Left ventricle myocardium inferior (tissue), 1 donor: Measurements from ENCODE around the gene KLHL10. TPM values are rescaled to one million over a fixed set of nuclear protein-coding genes. Genes with fewer than 3 reads are reported as not detected.

Experiments used
- DNase-seq: peaks from one replicate; pipeline ENCODE4 v3.0.0-alpha.2; 2020
- H3K27ac ChIP-seq: fragments of 200-600 bp; replicated peaks from 2 replicates; pipeline ENCODE4 v1.8.0; 2021
- H3K27me3 ChIP-seq: fragments of 200-600 bp; 2 replicates; pipeline ENCODE4 v1.8.0; 2021; ENCODE audit warnings: low read depth
- H3K36me3 ChIP-seq: fragments of 200-600 bp; 2 replicates; pipeline ENCODE4 v1.8.0; 2021
- H3K4me1 ChIP-seq: fragments of 200-600 bp; 2 replicates; pipeline ENCODE4 v1.8.0; 2021
- H3K4me3 ChIP-seq: fragments of 200-600 bp; 2 replicates; pipeline ENCODE4 v1.8.0; 2021; ENCODE audit warnings: mild to moderate bottlenecking, moderate library complexity
- H3K9me3 ChIP-seq: fragments of 200-600 bp; replicated peaks from 2 replicates; pipeline ENCODE4 v1.8.0; 2021
- intact Hi-C: fragments of 100-400 bp; cut with micrococcal nuclease; formaldehyde crosslinking; loops from one replicate; pipeline ENCODE4 v1.11.0; 2022
- total RNA-seq: library from RNA; stranded (reverse); fragmentation: NEBNext Ultra II Directional; extraction: Animal tissue kit (Norgen Biotek cat#: 25700); gene quantifications from one replicate; pipeline ENCODE4 v1.2.1, GENCODE V29; 2021
- TF ChIP-seq, protein P1 (sequence below): fragments of 200-600 bp; IDR thresholded peaks from 2 replicates; pipeline ENCODE4 v1.8.0; 2021; ENCODE audit warnings: antibody characterized with exemption, mild to moderate bottlenecking, borderline replicate concordance
- donor health status: DM: no; HTN: yes; CAD: no; lungs with severe emphysema.

The KLHL10 gene
- total RNA-seq, 1 donor from 2014 or later, result not detected

DNA sequence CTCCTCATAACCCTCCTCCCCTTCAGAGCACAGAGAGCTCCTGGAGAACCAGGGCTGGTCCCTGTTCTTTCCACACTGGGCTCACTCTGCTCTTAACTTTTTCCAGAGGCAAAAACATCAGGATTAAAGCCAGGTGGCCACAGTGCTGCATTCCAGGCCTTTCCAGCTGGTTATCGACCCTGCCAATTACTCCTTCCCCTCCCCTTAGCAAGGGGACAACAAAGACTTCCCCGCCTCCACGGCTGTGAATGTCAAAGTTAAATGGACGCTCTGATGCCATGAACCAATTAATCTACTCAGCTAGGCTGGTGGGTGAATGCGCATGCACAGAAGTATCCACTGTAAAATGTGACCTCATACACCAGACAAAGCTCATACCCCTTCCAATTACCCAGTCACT is 58.0 kb downstream of the KLHL10 start:
- Histone ChIP-seq H3K36me3 (peaks cover 94% of the 10 kb centered on the region), H3K4me1 (peaks cover 20% of the 10 kb centered on the region), H3K27me3 (no peaks in the 10 kb centered on the region), H3K9me3 (no peaks in the 10 kb centered on the region), H3K4me3 (no peak overlapping the region), H3K27ac (peak overlapping the region; percentile 74)
- intact Hi-C loops, result no loop called here
- TF ChIP-seq, protein P1, sequence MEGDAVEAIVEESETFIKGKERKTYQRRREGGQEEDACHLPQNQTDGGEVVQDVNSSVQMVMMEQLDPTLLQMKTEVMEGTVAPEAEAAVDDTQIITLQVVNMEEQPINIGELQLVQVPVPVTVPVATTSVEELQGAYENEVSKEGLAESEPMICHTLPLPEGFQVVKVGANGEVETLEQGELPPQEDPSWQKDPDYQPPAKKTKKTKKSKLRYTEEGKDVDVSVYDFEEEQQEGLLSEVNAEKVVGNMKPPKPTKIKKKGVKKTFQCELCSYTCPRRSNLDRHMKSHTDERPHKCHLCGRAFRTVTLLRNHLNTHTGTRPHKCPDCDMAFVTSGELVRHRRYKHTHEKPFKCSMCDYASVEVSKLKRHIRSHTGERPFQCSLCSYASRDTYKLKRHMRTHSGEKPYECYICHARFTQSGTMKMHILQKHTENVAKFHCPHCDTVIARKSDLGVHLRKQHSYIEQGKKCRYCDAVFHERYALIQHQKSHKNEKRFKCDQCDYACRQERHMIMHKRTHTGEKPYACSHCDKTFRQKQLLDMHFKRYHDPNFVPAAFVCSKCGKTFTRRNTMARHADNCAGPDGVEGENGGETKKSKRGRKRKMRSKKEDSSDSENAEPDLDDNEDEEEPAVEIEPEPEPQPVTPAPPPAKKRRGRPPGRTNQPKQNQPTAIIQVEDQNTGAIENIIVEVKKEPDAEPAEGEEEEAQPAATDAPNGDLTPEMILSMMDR, result no peak
- peak; percentile 30 for DNase-seq

DNA sequence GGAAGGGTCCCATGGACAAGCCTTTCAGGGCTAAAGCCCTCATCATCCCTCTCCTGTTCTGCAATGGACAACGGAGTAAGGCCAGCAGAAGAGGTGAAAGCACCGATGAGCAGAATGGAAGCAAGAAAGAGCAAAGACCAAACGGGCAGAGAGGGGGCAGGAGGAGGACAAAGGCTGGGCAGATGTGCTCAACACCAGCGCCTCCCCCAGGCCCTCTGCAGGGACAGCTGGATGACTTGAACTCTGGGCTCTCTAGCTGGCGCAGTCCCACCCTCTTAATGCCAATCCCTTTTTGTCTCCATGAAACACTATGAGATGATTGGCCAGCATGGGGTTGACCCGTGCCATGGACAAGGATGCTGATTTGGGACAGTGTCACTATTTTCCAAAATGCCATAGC is 59.1 kb downstream of the KLHL10 start:
- no peak for DNase-seq
- Histone ChIP-seq H3K4me1 (peaks cover 20% of the 10 kb centered on the region), H3K27ac (no peak overlapping the region), H3K9me3 (no peaks in the 10 kb centered on the region), H3K4me3 (no peak overlapping the region), H3K27me3 (no peaks in the 10 kb centered on the region), H3K36me3 (peaks cover 93% of the 10 kb centered on the region)
- intact Hi-C loops, result no loop called here
- TF ChIP-seq, protein P1, result no peak

Other genes starting within 250 kb of the KLHL10 start
- not detected for gene KRT16, start 225.1 kb upstream of the KLHL10 start, total RNA-seq
- not detected for gene KRT17, start 213.2 kb upstream of the KLHL10 start, total RNA-seq
- gene EIF1, start 148.9 kb upstream of the KLHL10 start, total RNA-seq, result 1,125 TPM
- gene GAST, start 125.5 kb upstream of the KLHL10 start, total RNA-seq, result not detected
- 0.14 TPM for gene HAP1, start 103.2 kb upstream of the KLHL10 start, total RNA-seq
- gene JUP, start 51.1 kb upstream of the KLHL10 start, total RNA-seq, result 160 TPM
- 6.0 TPM for gene P3H4, start 25.9 kb upstream of the KLHL10 start, total RNA-seq
- gene FKBP10, start 24.8 kb upstream of the KLHL10 start, total RNA-seq, result 10.4 TPM
- gene NT5C3B, start 1.6 kb upstream of the KLHL10 start, total RNA-seq, result 18.3 TPM
- gene KLHL11, start 27.6 kb downstream of the KLHL10 start, total RNA-seq, result 3.5 TPM
- gene ACLY, start 81.1 kb downstream of the KLHL10 start, total RNA-seq, result 23.5 TPM
- 1.3 TPM for gene ODAD4, start 92.8 kb downstream of the KLHL10 start, total RNA-seq
- 24.9 TPM for gene CNP, start 129.0 kb downstream of the KLHL10 start, total RNA-seq
- 71.2 TPM for gene DNAJC7, start 179.6 kb downstream of the KLHL10 start, total RNA-seq
- gene NKIRAS2, start 182.3 kb downstream of the KLHL10 start, total RNA-seq, result 50.9 TPM
- gene C17orf113, start 212.8 kb downstream of the KLHL10 start, total RNA-seq, result 0.63 TPM